ENCODE results near the gene THSD7A. TPM values are rescaled to one million over a fixed set of nuclear protein-coding genes. Genes with fewer than 3 reads are reported as not detected.

Gene THSD7A
- total and polyA plus RNA-seq, 4 donors = 0.15 to 2.7 (median 1.9) TPM

DNA sequence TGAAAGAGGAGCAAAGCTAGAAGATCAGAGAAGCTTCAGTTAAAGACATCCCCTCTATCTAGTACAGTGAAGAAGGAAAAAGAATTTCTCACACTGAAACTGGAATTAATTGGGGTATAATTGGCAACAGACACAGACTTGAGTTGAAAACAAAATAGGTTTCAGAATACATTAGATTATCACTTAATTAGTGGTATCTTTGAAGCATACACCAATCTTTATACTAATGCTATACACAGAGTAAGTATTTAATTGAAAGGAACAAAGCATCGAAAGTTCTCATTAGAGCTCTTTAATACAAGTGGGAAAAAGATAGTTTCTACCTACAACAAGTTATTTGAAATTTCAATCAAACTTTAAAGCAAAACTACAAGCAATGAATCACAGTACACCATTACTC, 128.2 kb downstream of the THSD7A start:
- TF ChIP-seq FOXA1 (IDR thresholded peaks at IDR 0.05) (no peak), YY1 (IDR thresholded peaks at IDR 0.05) (no peak), GABPA (IDR thresholded peaks at IDR 0.05 in 1 of 2, conservative IDR thresholded peaks at IDR 0.05 in 1 of 2) (no peak), JUND (IDR thresholded peaks at IDR 0.05) (no peak), RAD21 (IDR thresholded peaks at IDR 0.05) (no peak), SP1 (IDR thresholded peaks at IDR 0.05) (no peak), HNF4A (conservative IDR thresholded peaks at IDR 0.05) (no peak), NR2F2 (IDR thresholded peaks at IDR 0.05) (no peak), HNF4G (IDR thresholded peaks at IDR 0.05) (no peak), FOXA2 (IDR thresholded peaks at IDR 0.05) (no peak), EGR1 (IDR thresholded peaks at IDR 0.05; ENCODE audit: low read depth in 2 of 2) (no peak), TAF1 (conservative IDR thresholded peaks at IDR 0.05) (no peak), RXRA (IDR thresholded peaks at IDR 0.05) (no peak)
- TF ChIP-seq, protein P1, sequence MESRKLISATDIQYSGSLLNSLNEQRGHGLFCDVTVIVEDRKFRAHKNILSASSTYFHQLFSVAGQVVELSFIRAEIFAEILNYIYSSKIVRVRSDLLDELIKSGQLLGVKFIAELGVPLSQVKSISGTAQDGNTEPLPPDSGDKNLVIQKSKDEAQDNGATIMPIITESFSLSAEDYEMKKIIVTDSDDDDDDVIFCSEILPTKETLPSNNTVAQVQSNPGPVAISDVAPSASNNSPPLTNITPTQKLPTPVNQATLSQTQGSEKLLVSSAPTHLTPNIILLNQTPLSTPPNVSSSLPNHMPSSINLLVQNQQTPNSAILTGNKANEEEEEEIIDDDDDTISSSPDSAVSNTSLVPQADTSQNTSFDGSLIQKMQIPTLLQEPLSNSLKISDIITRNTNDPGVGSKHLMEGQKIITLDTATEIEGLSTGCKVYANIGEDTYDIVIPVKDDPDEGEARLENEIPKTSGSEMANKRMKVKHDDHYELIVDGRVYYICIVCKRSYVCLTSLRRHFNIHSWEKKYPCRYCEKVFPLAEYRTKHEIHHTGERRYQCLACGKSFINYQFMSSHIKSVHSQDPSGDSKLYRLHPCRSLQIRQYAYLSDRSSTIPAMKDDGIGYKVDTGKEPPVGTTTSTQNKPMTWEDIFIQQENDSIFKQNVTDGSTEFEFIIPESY (IDR thresholded peaks at IDR 0.05) = no peak
- TF ChIP-seq, protein P2, sequence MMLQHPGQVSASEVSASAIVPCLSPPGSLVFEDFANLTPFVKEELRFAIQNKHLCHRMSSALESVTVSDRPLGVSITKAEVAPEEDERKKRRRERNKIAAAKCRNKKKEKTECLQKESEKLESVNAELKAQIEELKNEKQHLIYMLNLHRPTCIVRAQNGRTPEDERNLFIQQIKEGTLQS (IDR thresholded peaks at IDR 0.05) = no peak
- TF ChIP-seq, protein P3, sequence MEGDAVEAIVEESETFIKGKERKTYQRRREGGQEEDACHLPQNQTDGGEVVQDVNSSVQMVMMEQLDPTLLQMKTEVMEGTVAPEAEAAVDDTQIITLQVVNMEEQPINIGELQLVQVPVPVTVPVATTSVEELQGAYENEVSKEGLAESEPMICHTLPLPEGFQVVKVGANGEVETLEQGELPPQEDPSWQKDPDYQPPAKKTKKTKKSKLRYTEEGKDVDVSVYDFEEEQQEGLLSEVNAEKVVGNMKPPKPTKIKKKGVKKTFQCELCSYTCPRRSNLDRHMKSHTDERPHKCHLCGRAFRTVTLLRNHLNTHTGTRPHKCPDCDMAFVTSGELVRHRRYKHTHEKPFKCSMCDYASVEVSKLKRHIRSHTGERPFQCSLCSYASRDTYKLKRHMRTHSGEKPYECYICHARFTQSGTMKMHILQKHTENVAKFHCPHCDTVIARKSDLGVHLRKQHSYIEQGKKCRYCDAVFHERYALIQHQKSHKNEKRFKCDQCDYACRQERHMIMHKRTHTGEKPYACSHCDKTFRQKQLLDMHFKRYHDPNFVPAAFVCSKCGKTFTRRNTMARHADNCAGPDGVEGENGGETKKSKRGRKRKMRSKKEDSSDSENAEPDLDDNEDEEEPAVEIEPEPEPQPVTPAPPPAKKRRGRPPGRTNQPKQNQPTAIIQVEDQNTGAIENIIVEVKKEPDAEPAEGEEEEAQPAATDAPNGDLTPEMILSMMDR (IDR thresholded peaks at IDR 0.05; ENCODE audit: low read depth, low read length, missing input control) = no peak
- TF ChIP-seq, protein P4, sequence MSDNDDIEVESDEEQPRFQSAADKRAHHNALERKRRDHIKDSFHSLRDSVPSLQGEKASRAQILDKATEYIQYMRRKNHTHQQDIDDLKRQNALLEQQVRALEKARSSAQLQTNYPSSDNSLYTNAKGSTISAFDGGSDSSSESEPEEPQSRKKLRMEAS (IDR thresholded peaks at IDR 0.05) = no peak
- TF ChIP-seq, protein P5, sequence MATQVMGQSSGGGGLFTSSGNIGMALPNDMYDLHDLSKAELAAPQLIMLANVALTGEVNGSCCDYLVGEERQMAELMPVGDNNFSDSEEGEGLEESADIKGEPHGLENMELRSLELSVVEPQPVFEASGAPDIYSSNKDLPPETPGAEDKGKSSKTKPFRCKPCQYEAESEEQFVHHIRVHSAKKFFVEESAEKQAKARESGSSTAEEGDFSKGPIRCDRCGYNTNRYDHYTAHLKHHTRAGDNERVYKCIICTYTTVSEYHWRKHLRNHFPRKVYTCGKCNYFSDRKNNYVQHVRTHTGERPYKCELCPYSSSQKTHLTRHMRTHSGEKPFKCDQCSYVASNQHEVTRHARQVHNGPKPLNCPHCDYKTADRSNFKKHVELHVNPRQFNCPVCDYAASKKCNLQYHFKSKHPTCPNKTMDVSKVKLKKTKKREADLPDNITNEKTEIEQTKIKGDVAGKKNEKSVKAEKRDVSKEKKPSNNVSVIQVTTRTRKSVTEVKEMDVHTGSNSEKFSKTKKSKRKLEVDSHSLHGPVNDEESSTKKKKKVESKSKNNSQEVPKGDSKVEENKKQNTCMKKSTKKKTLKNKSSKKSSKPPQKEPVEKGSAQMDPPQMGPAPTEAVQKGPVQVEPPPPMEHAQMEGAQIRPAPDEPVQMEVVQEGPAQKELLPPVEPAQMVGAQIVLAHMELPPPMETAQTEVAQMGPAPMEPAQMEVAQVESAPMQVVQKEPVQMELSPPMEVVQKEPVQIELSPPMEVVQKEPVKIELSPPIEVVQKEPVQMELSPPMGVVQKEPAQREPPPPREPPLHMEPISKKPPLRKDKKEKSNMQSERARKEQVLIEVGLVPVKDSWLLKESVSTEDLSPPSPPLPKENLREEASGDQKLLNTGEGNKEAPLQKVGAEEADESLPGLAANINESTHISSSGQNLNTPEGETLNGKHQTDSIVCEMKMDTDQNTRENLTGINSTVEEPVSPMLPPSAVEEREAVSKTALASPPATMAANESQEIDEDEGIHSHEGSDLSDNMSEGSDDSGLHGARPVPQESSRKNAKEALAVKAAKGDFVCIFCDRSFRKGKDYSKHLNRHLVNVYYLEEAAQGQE (IDR thresholded peaks at IDR 0.05) = no peak
- Histone ChIP-seq H3K4me3 (ENCODE audit: low read depth in 1 of 3, low read length in 3 of 3) (no peak overlapping the region), H3K36me3 (ENCODE audit: control insufficient read depth in 4 of 4, insufficient read depth in 3 of 4, low read depth in 1 of 4, low read length in 3 of 4) (no peaks in the 10 kb centered on the region), H3K9ac (ENCODE audit: low read depth in 1 of 2, low read length in 2 of 2) (no peak overlapping the region), H3K4me1 (ENCODE audit: control insufficient read depth in 4 of 4, insufficient read depth in 4 of 4, low read length in 3 of 4) (peaks cover 0 to 17% (median 7%) of the 10 kb centered on the region in 4 donors), H3K27ac (ENCODE audit: low read depth in 1 of 2, low read length in 2 of 2) (no peak overlapping the region), H3K9me3 (ENCODE audit: control insufficient read depth in 4 of 4, low read length in 3 of 4) (no peaks in the 10 kb centered on the region), H3K27me3 (ENCODE audit: control insufficient read depth in 4 of 4, insufficient read depth in 4 of 4, low read length in 3 of 4) (no peaks in the 10 kb centered on the region)
- no peak for DNase-seq (ENCODE audit: low spot score)
- WGBS = 95% methylated on average over 1 of the region's 1 CpG

Measured in liver (tissue), 9 donors.